Measurements from ENCODE around the gene CHST8.

The CHST8 gene

GRCh38 chr19:33620611-33621010, 1.1 kb upstream of the CHST8 start:
- DNase-seq: no peak

GRCh38 chr19:33621065-33621785, 528 bp upstream of the CHST8 start:
- DNase-seq: no peak

- no peak for DNase-seq
Measured at GRCh38 chr19:33622505-33622808, 704 bp downstream of the CHST8 start.

- DNase-seq: no peak
Measured at GRCh38 chr19:33622809-33623511, 1.2 kb downstream of the CHST8 start.

- no peak for DNase-seq
Measured at GRCh38 chr19:33624586-33624985, 2.8 kb downstream of the CHST8 start.

- no peak for DNase-seq
Measured at GRCh38 chr19:33627526-33627925, 5.8 kb downstream of the CHST8 start.

GRCh38 chr19:33627962-33628839, 6.4 kb downstream of the CHST8 start:
- no peak for DNase-seq

- no peak for DNase-seq
Measured at GRCh38 chr19:33628921-33629825, 7.4 kb downstream of the CHST8 start.

GRCh38 chr19:33629826-33630375, 8.1 kb downstream of the CHST8 start:
- DNase-seq: no peak

GRCh38 chr19:33630880-33631608, 9.3 kb downstream of the CHST8 start:
- no peak for DNase-seq

- DNase-seq: no peak
Measured at GRCh38 chr19:33631609-33631973, 9.8 kb downstream of the CHST8 start.

GRCh38 chr19:33634361-33635091, 12.8 kb downstream of the CHST8 start:
- DNase-seq: no peak

GRCh38 chr19:33638167-33639034, 16.6 kb downstream of the CHST8 start:
- DNase-seq: no peak

GRCh38 chr19:33639035-33639681, 17.4 kb downstream of the CHST8 start:
- no peak for DNase-seq

- no peak for DNase-seq
Measured at GRCh38 chr19:33640773-33641172, 19.0 kb downstream of the CHST8 start.

GRCh38 chr19:33641261-33641660, 19.5 kb downstream of the CHST8 start:
- DNase-seq: no peak

GRCh38 chr19:33641956-33642498, 20.3 kb downstream of the CHST8 start:
- no peak for DNase-seq

GRCh38 chr19:33644284-33644836, 22.6 kb downstream of the CHST8 start:
- DNase-seq: no peak

GRCh38 chr19:33646306-33646705, 24.6 kb downstream of the CHST8 start:
- no peak for DNase-seq
